H1 (cell line): Measurements from ENCODE around the gene NUP210. TPM values are rescaled to one million over a fixed set of nuclear protein-coding genes. Genes with fewer than 3 reads are reported as not detected.

Source experiments
- CTCF ChIA-PET: fragments of 300-600 bp; sonication (Branson Sonifier 250); formaldehyde crosslinking; loops from one replicate; lab custom pipeline; 2021; ENCODE audit not compliant: partially characterized antibody; lab: Charles Lee
- POLR2A ChIA-PET: fragments of 300-600 bp; sonication (Branson Sonifier 250); formaldehyde crosslinking; loops from one replicate; lab custom pipeline; 2021; ENCODE audit warnings: inconsistent platforms; ENCODE audit not compliant: partially characterized antibody; lab: Charles Lee
- DNase-seq, 2 experiments: peaks; one replicate each; pipeline versions ENCODE4 v3.0.0 to v3.0.0-alpha.2; 2010 to 2022; ENCODE audit warnings: low spot score in 2 of 2, low read depth in 1 of 2, mixed read lengths in 1 of 2
- FAIRE-seq: peaks from 2 replicates; lab custom pipeline; 2011; peaks lifted over from hg19 to GRCh38; lab: Jason Lieb, UNC
- H2AFZ ChIP-seq: 2 replicates; pipeline ENCODE4 v1.8.1; 2012; ENCODE audit warnings: low read length, inconsistent platforms
- H2AK5ac ChIP-seq: 2 replicates; pipeline ENCODE4 v1.6.1; 2013; ENCODE audit warnings: low read depth, low read length
- H2BK120ac ChIP-seq: replicated peaks from 2 replicates; pipeline ENCODE3; 2013; ENCODE audit warnings: low read depth, low read length, inconsistent platforms
- H2BK12ac ChIP-seq: 2 replicates; pipeline ENCODE4 v1.6.1; 2013; ENCODE audit warnings: low read depth, low read length
- H2BK15ac ChIP-seq: 2 replicates; pipeline ENCODE4 v1.6.1; 2013; ENCODE audit warnings: low read length
- H2BK20ac ChIP-seq: 2 replicates; pipeline ENCODE4 v1.6.1; 2013; ENCODE audit warnings: low read length
- H2BK5ac ChIP-seq: 2 replicates; pipeline ENCODE4 v1.6.1; 2013; ENCODE audit warnings: low read depth, low read length
- H3K14ac ChIP-seq: 2 replicates; pipeline ENCODE4 v1.6.1; 2013; ENCODE audit warnings: inconsistent platforms; ENCODE audit not compliant: insufficient read length
- H3K18ac ChIP-seq: 2 replicates; pipeline ENCODE4 v1.6.1; 2013; ENCODE audit warnings: low read length; ENCODE audit errors: extremely low read depth
- H3K23ac ChIP-seq: 2 replicates; pipeline ENCODE4 v1.6.1; 2013; ENCODE audit warnings: inconsistent platforms; ENCODE audit not compliant: insufficient read length
- H3K23me2 ChIP-seq: 2 replicates; pipeline ENCODE4 v1.6.1; 2013; ENCODE audit warnings: low read depth, low read length
- H3K27ac ChIP-seq: 2 replicates; pipeline ENCODE4 v1.6.1; 2011; ENCODE audit warnings: low read depth, low read length, inconsistent platforms
- H3K27me3 ChIP-seq, 4 experiments: replicated peaks in 1 of 4; 1 replicate in 1 of 4; 2 replicates in 3 of 4; pipeline versions ENCODE4 v1.6.1 to v1.8.1; 2011 to 2013; ENCODE audit warnings: low read length in 3 of 4, mild to moderate bottlenecking in 3 of 4, inconsistent platforms in 2 of 4, mixed read lengths in 2 of 4, moderate library complexity in 1 of 4; ENCODE audit not compliant: control insufficient read depth in 3 of 4, insufficient read depth in 3 of 4; ENCODE audit errors: extremely low read depth in 1 of 4
- H3K36me3 ChIP-seq, 4 experiments: 2 replicates each; pipeline versions ENCODE4 v1.6.1 to v1.8.1; 2011 to 2013; ENCODE audit warnings: mild to moderate bottlenecking in 4 of 4, low read length in 3 of 4, moderate library complexity in 2 of 4, control low read depth in 1 of 4, inconsistent platforms in 1 of 4; ENCODE audit not compliant: insufficient read depth in 4 of 4, control insufficient read depth in 2 of 4
- H3K4ac ChIP-seq: replicated peaks from 2 replicates; pipeline ENCODE3; 2013; ENCODE audit warnings: low read length, low read depth, mixed read lengths, inconsistent platforms; ENCODE audit not compliant: insufficient read length
- H3K4me1 ChIP-seq, 4 experiments: replicated peaks in 1 of 4; 1 replicate in 1 of 4; 2 replicates in 3 of 4; pipeline versions ENCODE4 v1.6.1 to v1.8.1; 2011 to 2013; ENCODE audit warnings: low read length in 3 of 4, inconsistent platforms in 2 of 4, mixed read lengths in 1 of 4; ENCODE audit not compliant: insufficient read depth in 4 of 4, control insufficient read depth in 3 of 4
- H3K4me2 ChIP-seq, 2 experiments: 2 replicates each; pipeline versions ENCODE4 v1.6.1 to v1.8.1; 2011 to 2013; ENCODE audit warnings: low read depth in 2 of 2, low read length in 2 of 2, control low read depth in 1 of 2, inconsistent platforms in 1 of 2, mild to moderate bottlenecking in 1 of 2; ENCODE audit not compliant: insufficient read depth in 1 of 2
- H3K4me3 ChIP-seq, 4 experiments: fragments of 200-600, 300-600 bp in 1 of 4; sonication (generic), shearing (Covaris generic), sonication (Bioruptor Twin) in 1 of 4; 2 replicates each; pipeline versions ENCODE4 v1.5.1 to v1.8.1; 2011 to 2016; ENCODE audit warnings: low read length in 4 of 4, low read depth in 3 of 4, control low read depth in 2 of 4, inconsistent platforms in 2 of 4, mild to moderate bottlenecking in 2 of 4, mixed read lengths in 1 of 4, moderate library complexity in 1 of 4; ENCODE audit not compliant: insufficient read depth in 2 of 4; ENCODE audit errors: extremely low read depth in 1 of 4
- H3K56ac ChIP-seq: replicated peaks from 2 replicates; pipeline ENCODE3; 2013; ENCODE audit warnings: low read depth, mild to moderate bottlenecking, mixed read lengths, low read length, inconsistent platforms; ENCODE audit not compliant: insufficient read length
- H3K79me1 ChIP-seq: 2 replicates; pipeline ENCODE4 v1.6.1; 2013; ENCODE audit warnings: low read depth, low read length, control low read depth
- H3K79me2 ChIP-seq, 2 experiments: 2 replicates each; pipeline versions ENCODE4 v1.6.1 to v1.8.1; 2012 to 2013; ENCODE audit warnings: low read length in 2 of 2, mild to moderate bottlenecking in 2 of 2, inconsistent platforms in 1 of 2; ENCODE audit not compliant: insufficient read depth in 2 of 2, control insufficient read depth in 1 of 2
- H3K9ac ChIP-seq, 4 experiments: replicated peaks in 1 of 4; 1 replicate in 1 of 4; 2 replicates in 3 of 4; pipeline versions ENCODE4 v1.6.1 to v1.8.1; 2011 to 2013; ENCODE audit warnings: low read depth in 3 of 4, low read length in 3 of 4, control low read depth in 2 of 4, mild to moderate bottlenecking in 2 of 4, moderate library complexity in 2 of 4, inconsistent platforms in 1 of 4; ENCODE audit errors: extremely low read depth in 1 of 4
- H3K9me3 ChIP-seq, 2 experiments: 2 replicates each; pipeline versions ENCODE4 v1.6.1 to v1.8.1; 2012 to 2013; ENCODE audit warnings: mild to moderate bottlenecking in 2 of 2, moderate library complexity in 2 of 2, control low read depth in 1 of 2, inconsistent platforms in 1 of 2, low read depth in 1 of 2, low read length in 1 of 2, mixed read lengths in 1 of 2; ENCODE audit not compliant: insufficient read depth in 2 of 2
- H4K20me1 ChIP-seq, 2 experiments: replicated peaks in 1 of 2; 2 replicates each; pipeline versions ENCODE3 to v1.8.1; 2011 to 2013; ENCODE audit warnings: inconsistent platforms in 2 of 2, low read length in 2 of 2, mild to moderate bottlenecking in 1 of 2; ENCODE audit not compliant: insufficient read depth in 2 of 2, control insufficient read depth in 1 of 2
- H4K5ac ChIP-seq: 2 replicates; pipeline ENCODE4 v1.6.1; 2013; ENCODE audit warnings: low read length, low read depth, mixed read lengths, inconsistent platforms; ENCODE audit not compliant: insufficient read length
- H4K8ac ChIP-seq: 2 replicates; pipeline ENCODE4 v1.8.0; 2013; ENCODE audit warnings: mild to moderate bottlenecking, moderate library complexity, low read length, inconsistent platforms; ENCODE audit not compliant: insufficient read depth; ENCODE audit errors: extremely low read depth
- H4K91ac ChIP-seq: replicated peaks from 2 replicates; pipeline ENCODE3; 2013; ENCODE audit warnings: low read length, mixed read lengths, inconsistent platforms; ENCODE audit not compliant: insufficient read length
- CBX5 ChIP-seq: fragments of 300-800, 300-1000 bp; sonication (generic); IDR thresholded peaks from 2 replicates; pipeline ENCODE4 v1.7.1; 2016; ENCODE audit warnings: antibody characterized with exemption, low read length, low read depth
- CHD2 ChIP-seq: IDR thresholded peaks from 2 replicates; pipeline ENCODE4 v1.6.1; 2012; ENCODE audit warnings: low read length, improper control_type of control experiment
- EZH2 ChIP-seq: fragments of 200-600 bp; sonication (generic); IDR thresholded peaks from 2 replicates; pipeline ENCODE4 v1.7.1; 2012; ENCODE audit warnings: low read depth, mild to moderate bottlenecking, moderate library complexity, low read length, inconsistent platforms; ENCODE audit not compliant: severe bottlenecking
- JUND ChIP-seq: IDR thresholded peaks from 2 replicates; pipeline ENCODE4 v1.6.1; 2011; ENCODE audit warnings: mild to moderate bottlenecking, improper control_type of control experiment, low read length
- KDM4A ChIP-seq: IDR thresholded peaks from one replicate; pipeline ENCODE4 v1.7.1; 2012; ENCODE audit warnings: low read depth, mild to moderate bottlenecking, moderate library complexity, low read length, inconsistent platforms; ENCODE audit not compliant: severe bottlenecking
- SP2 ChIP-seq: IDR thresholded peaks from 2 replicates; pipeline ENCODE4 v1.6.1; 2012; ENCODE audit warnings: mild to moderate bottlenecking, low read length, inconsistent platforms
- SRF ChIP-seq: IDR thresholded peaks from 2 replicates; pipeline ENCODE4 v1.6.1; 2011; ENCODE audit warnings: mild to moderate bottlenecking, low read depth, low read length, moderate library complexity
- WGBS, 2 experiments: shearing (Covaris generic) in 1 of 2; methylation state at CpG; one replicate each; pipeline versions ENCODE4 v1.1.6 to v1.1.7; 2013 to 2015; ENCODE audit warnings: low lambda C conversion rate in 2 of 2, mixed read lengths in 2 of 2, inconsistent platforms in 1 of 2, low coverage in 1 of 2, missing lambda C conversion rate in 1 of 2; ENCODE audit not compliant: insufficient replicate concordance in 2 of 2, insufficient coverage in 1 of 2, insufficient read length in 1 of 2; ENCODE audit errors: extremely low coverage in 1 of 2, missing lambda C conversion rate in 1 of 2; 5-methylcytosine and 5-hydroxymethylcytosine counted together
- polyA plus RNA-seq, 7 experiments: library from polyadenylated mRNA; depleted of rRNA in 3 of 7; stranded (reverse) in 5 of 7; unstranded in 2 of 7; fragments of >200 nt in 5 of 7; fragments of 200-250 nt in 2 of 7; gene quantifications; 1 replicate in 5 of 7; 2 replicates in 1 of 7; 4 replicates in 1 of 7; pipeline versions ENCODE4 v1.2.1 to v1.2.3, GENCODE V29; 2011 to 2013; ENCODE audit warnings: missing spikeins in 2 of 7, mixed read lengths in 2 of 7
- total RNA-seq: library from RNA; stranded (reverse); fragmentation: NEBNext Ultra II Directional; extraction: Animal tissue kit (Norgen Biotek cat#: 25700); gene quantifications from 2 replicates; pipeline ENCODE4 v1.2.1, GENCODE V29; 2021
- TF ChIP-seq, protein P1 (sequence below): IDR thresholded peaks from 2 replicates; pipeline ENCODE4 v1.6.1; 2011; ENCODE audit warnings: low read depth, mild to moderate bottlenecking, low read length; ENCODE audit not compliant: insufficient read depth

NUP210 gene
- total and polyA plus RNA-seq, 2 of the 8 experiments (the other 6 are each of a cell fraction or from before 2014, with no cell fraction given): 51.0 to 53.7 TPM

GRCh38 chr3:13353506-13353905 is 66.6 kb downstream of the NUP210 start:
- H4K8ac ChIP-seq: no peak overlapping the region
- no peaks in the 10 kb centered on the region for H3K79me2 ChIP-seq
- POLR2A ChIA-PET: interaction anchor here (0.9 to 1.0 kb wide), 2 partner anchors 11 to 12 kb away, joined by 3 read pairs; no protein-coding TSS in a partner anchor
- no peak overlapping the region for H3K14ac ChIP-seq
- no peak for FAIRE-seq
- H2AK5ac ChIP-seq: no peak overlapping the region
- no peak overlapping the region for H3K4ac ChIP-seq
- no peak for DNase-seq
- H2BK12ac ChIP-seq: no peak overlapping the region
- H3K9ac ChIP-seq: no peak overlapping the region
- H4K91ac ChIP-seq: no peak overlapping the region
- no peak overlapping the region for H2AFZ ChIP-seq
- 86% methylated on average over 5 of the region's 5 CpGs; no CpG with 5 or more reads in 1 of the 2 experiments for WGBS, 2 experiments
- no peak overlapping the region for H2BK5ac ChIP-seq
- CTCF ChIA-PET: interaction anchor here (0.8 to 12.6 kb wide), 16 partner anchors 9 to 268 kb away, joined by 3 to 99 read pairs (median 4); no protein-coding TSS in a partner anchor
- no peaks in the 10 kb centered on the region for H3K79me1 ChIP-seq
- H3K9me3 ChIP-seq: no peaks in the 10 kb centered on the region
- no peak overlapping the region for H3K18ac ChIP-seq
- H4K20me1 ChIP-seq: no peaks in the 10 kb centered on the region
- H2BK15ac ChIP-seq: no peak overlapping the region
- H3K56ac ChIP-seq: no peak overlapping the region
- H3K4me2 ChIP-seq: no peak overlapping the region
- no peak overlapping the region for H3K4me3 ChIP-seq
- H4K5ac ChIP-seq: no peak overlapping the region
- H3K23ac ChIP-seq: no peak overlapping the region
- H3K27me3 ChIP-seq: no peaks in the 10 kb centered on the region
- H3K36me3 ChIP-seq: peaks cover 9 to 28% (median 23%) of the 10 kb centered on the region in 4 experiments
- H2BK20ac ChIP-seq: no peak overlapping the region
- no peaks in the 10 kb centered on the region for H3K23me2 ChIP-seq
- peaks cover 9 to 18% (median 10%) of the 10 kb centered on the region in 4 experiments for H3K4me1 ChIP-seq
- H2BK120ac ChIP-seq: no peak overlapping the region
- H3K27ac ChIP-seq: no peak overlapping the region
- TF ChIP-seq SP2: no peak
- no peak for TF ChIP-seq CHD2
- no peak for TF ChIP-seq EZH2
- no peak for TF ChIP-seq CBX5
- TF ChIP-seq, protein P1, sequence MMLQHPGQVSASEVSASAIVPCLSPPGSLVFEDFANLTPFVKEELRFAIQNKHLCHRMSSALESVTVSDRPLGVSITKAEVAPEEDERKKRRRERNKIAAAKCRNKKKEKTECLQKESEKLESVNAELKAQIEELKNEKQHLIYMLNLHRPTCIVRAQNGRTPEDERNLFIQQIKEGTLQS: no peak
- TF ChIP-seq JUND: no peak
- TF ChIP-seq KDM4A: no peak
- no peak for TF ChIP-seq SRF
